ENCODE data around the gene ZNG1E. TPM values are rescaled to one million over a fixed set of nuclear protein-coding genes. Genes with fewer than 3 reads are reported as not detected.
"Not testable (repeated sequence)": the region's sequence is repeated elsewhere in the genome, so short reads cannot be mapped to it uniquely, and the experiment has no call there.

The ZNG1E gene
- 10 to 100 TPM; 41.8 to 96.4 (median 55.8) TPM for total RNA-seq
- 10 to 100 TPM; 53.8 to 97.8 (median 78.4) TPM for polyA plus RNA-seq
- long read RNA-seq, donor 1, transcript CBWD5-202 (3 exons, 1,347 nt), result major isoform, 12 of 24 reads
- long read RNA-seq, donor 1, partial matches to known transcripts, result 5 of 24 reads
- long read RNA-seq, donor 1, other reads (novel, unspliced or antisense), result 0 of 24 reads
- long read RNA-seq, donor 2, transcript CBWD5-202 (3 exons, 1,347 nt), result major isoform, 8 of 13 reads
- long read RNA-seq, donor 2, partial matches to known transcripts, result 0 of 13 reads
- long read RNA-seq, donor 2, other reads (novel, unspliced or antisense), result 0 of 13 reads

GRCh38 chr9:65675589-65676021, at the start of gene ZNG1E:
Gene ZNG1E, plus strand, starts transcription at chr9:65675928. Its CDS starts 49 bp downstream, at chr9:65675977.
- 0 to 1% (median 0%) methylated on average over 1 to 23 of the region's 33 CpGs for WGBS, 5 donors
- H3K9me3 ChIP-seq; intact Hi-C loops (cut with DNase I; ENCODE audit: low total_unique reads); H3K27me3 ChIP-seq (replicated peaks in 1 of 7): not testable (repeated sequence)
- Histone ChIP-seq H3K4me3 (peak within 1 kb of the TSS; percentile 13 to 63 (median 41)), H3K27ac (peak within 1 kb of the TSS; percentile 42 to 80 (median 74)), H3K36me3 (peaks cover 0 to 11% (median 1%) of the 10 kb centered on the region in 6 donors), H3K4me1 (peaks cover 0 to 12% (median 1%) of the 10 kb centered on the region in 6 donors)
- peak; percentile 27 to 64 (median 37) for TF ChIP-seq POLR2AphosphoS5 (IDR thresholded peaks at IDR 0.05)
- DNase-seq, result peak; percentile 91

DNA sequence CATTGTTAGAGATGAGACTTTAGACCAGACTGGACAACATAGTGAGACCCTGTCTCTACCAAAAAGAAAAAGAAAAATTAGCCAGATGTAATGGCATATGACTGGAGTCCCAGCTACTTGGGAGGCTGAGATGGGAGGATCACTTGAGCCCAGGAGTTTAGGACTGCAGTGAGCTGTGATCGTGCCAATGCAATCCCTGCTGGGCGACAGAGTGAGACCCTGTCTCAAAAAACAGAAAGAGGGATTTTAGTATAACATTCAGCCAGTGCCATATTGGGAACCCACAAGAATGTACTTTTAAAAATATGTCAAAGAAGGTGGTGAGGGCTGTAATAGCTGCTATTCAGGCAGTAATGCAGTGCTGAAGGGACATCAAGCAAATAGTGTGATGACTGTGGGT, 2.1 kb upstream of the ZNG1E start:
- H3K36me3 ChIP-seq; H3K27me3 ChIP-seq (replicated peaks in 1 of 7); intact Hi-C loops (cut with DNase I; ENCODE audit: low total_unique reads); DNase-seq; H3K4me3 ChIP-seq; H3K9me3 ChIP-seq: not testable (repeated sequence)
- H3K4me1 ChIP-seq, result peaks cover 0 to 12% (median 1%) of the 10 kb centered on the region in 6 donors
- 90 to 97% (median 92%) methylated on average over 2 of the region's 2 CpGs for WGBS, 5 donors
- H3K27ac ChIP-seq, result peak overlapping the region in 1 of 8 donors; percentile 8

GRCh38 chr9:65675018-65675417, 710 bp upstream of the ZNG1E start:
- Histone ChIP-seq H3K27ac (peak overlapping the region in 3 of 8 donors; percentile 72 to 76 (median 75)), H3K4me1 (peaks cover 0 to 12% (median 1%) of the 10 kb centered on the region in 6 donors)
- H3K27me3 ChIP-seq (replicated peaks in 1 of 7); H3K9me3 ChIP-seq; H3K36me3 ChIP-seq; H3K4me3 ChIP-seq; intact Hi-C loops (cut with DNase I; ENCODE audit: low total_unique reads): not testable (repeated sequence)
- peak; percentile 64 for DNase-seq
- WGBS, 5 donors, result 45 to 57% (median 52%) methylated on average over 4 to 5 of the region's 5 CpGs

DNA sequence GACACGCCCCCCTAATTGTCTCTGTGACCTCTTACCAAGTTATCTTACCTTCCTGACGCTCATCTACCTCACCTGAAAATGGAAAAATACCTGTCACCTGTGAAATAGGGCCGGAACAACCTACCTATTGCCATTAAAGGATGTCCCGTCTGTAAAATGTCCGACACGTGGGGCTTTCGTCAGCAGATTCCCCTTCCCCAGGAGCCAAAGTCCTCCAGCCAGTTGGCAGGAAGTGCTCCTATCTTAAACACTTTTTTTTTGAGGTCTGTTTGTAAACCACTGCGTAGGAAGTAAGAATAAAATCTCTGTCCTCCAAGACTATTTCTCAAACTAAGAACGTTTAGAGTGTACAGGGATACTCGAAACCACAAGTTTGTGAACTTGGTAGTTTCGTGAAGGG, 661 bp downstream of the ZNG1E start:
- DNase-seq; H3K9me3 ChIP-seq; intact Hi-C loops (cut with DNase I; ENCODE audit: low total_unique reads); H3K27me3 ChIP-seq (replicated peaks in 1 of 7): not testable (repeated sequence)
- Histone ChIP-seq H3K36me3 (peaks cover 0 to 14% (median 4%) of the 10 kb centered on the region in 6 donors), H3K4me1 (peaks cover 0 to 12% (median 1%) of the 10 kb centered on the region in 6 donors), H3K4me3 (peak overlapping the region in 5 of 8 donors; percentile 17 to 59 (median 25)), H3K27ac (peak overlapping the region in 5 of 8 donors; percentile 38 to 61 (median 53))
- 0 to 1% (median 0%) methylated on average over 5 to 6 of the region's 11 CpGs for WGBS, 5 donors

DNA sequence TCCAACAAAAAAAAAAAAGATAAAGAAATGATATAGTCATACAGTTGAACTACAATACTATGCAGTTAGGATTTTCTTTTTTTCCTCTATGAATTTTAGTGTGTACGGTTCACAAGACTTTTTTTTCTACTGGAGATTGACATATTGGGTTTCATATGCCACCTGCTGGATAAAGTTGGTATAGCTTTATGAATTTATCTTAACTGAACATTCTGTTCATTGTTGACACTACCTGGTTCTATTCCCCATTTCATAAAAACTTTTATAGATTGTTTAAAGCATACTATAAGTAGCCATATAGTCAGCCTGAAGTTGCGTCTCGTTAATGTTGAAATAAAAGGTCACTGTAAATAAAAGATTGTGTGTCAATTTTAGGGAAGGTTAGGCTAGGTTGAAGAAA, 2.8 kb downstream of the ZNG1E start:
- intact Hi-C loops (cut with DNase I; ENCODE audit: low total_unique reads); DNase-seq; H3K9me3 ChIP-seq; H3K27me3 ChIP-seq (replicated peaks in 1 of 7); H3K4me3 ChIP-seq; H3K27ac ChIP-seq: not testable (repeated sequence)
- 52 to 82% (median 69%) methylated on average over 2 to 3 of the region's 3 CpGs for WGBS, 5 donors
- peak in 6 of 11 experiments; percentile 13 to 39 (median 20) for TF ChIP-seq CTCF (IDR thresholded peaks at IDR 0.05 in 8 of 11, conservative IDR thresholded peaks at IDR 0.05 in 3 of 11)
- Histone ChIP-seq H3K36me3 (peaks cover 0 to 14% (median 4%) of the 10 kb centered on the region in 6 donors), H3K4me1 (peaks cover 0 to 12% (median 1%) of the 10 kb centered on the region in 6 donors)

- H3K9me3 ChIP-seq; H3K4me1 ChIP-seq; DNase-seq; intact Hi-C loops (cut with DNase I; ENCODE audit: low total_unique reads); H3K27ac ChIP-seq; H3K27me3 ChIP-seq (replicated peaks in 1 of 7); H3K36me3 ChIP-seq; H3K4me3 ChIP-seq: not testable (repeated sequence)
- 86 to 100% methylated on average over 1 of the region's 2 CpGs; no CpG with 5 or more reads in 3 of the 5 donors for WGBS, 5 donors
Measured at GRCh38 chr9:65703550-65703949, 27.8 kb downstream of the ZNG1E start.

DNA sequence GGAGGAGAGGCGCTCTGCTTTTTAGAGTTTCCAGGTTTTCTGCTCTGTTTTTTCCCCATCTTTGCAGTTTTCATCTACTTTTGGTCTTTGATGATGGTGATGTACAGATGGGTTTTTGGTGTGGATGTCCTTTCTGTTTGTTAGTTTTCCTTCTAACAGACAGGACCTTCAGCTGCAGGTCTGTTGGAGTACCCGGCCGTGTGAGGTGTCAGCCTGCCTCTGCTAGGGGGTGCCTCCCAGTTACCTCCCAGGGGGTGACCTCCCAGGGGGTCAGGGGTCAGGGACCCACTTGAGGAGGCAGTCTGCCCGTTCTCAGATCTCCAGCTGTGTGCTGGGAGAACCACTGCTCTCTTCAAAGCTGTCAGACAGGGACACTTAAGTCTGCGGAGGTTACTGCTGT, 38.7 kb downstream of the ZNG1E start:
- H3K27me3 ChIP-seq (replicated peaks in 1 of 7); DNase-seq; intact Hi-C loops (cut with DNase I; ENCODE audit: low total_unique reads); H3K36me3 ChIP-seq; H3K4me1 ChIP-seq; H3K4me3 ChIP-seq; H3K9me3 ChIP-seq; H3K27ac ChIP-seq: not testable (repeated sequence)
- 88 to 95% (median 92%) methylated on average over 2 to 4 of the region's 5 CpGs for WGBS, 5 donors

DNA sequence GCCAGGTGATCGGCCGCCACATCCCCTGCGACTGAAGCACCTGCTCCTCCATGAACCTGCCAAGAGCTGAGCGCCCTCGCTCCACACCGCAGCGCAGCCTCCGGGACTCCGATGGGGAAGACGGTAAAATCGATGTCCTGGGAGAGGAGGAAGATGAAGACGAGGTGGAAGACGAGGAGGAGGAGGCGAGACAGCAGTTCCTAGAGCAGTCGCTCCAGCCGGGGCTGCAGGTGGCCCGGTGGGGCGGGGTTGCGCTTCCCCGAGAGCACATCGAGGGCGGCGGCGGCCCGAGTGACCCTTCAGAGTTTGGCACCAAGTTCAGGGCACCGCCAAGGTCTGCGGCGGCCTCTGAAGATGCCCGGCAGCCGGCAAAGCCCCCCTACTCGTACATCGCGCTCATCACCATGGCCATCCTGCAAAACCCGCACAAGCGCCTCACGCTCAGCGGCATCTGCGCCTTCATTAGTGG, 61.4 kb downstream of the ZNG1E start, which contains the start of gene FOXD4L4:
TSS of gene FOXD4L4 (plus strand) at position 51 of the 469 bp plus-strand sequence. CDS start at position 51, 0 bp downstream.
- H3K4me3 ChIP-seq, result peak within 1 kb of the TSS in 1 of 8 donors; percentile 35
- H3K4me1 ChIP-seq; H3K27ac ChIP-seq; H3K27me3 ChIP-seq (replicated peaks in 1 of 7); H3K9me3 ChIP-seq; intact Hi-C loops (cut with DNase I; ENCODE audit: low total_unique reads); H3K36me3 ChIP-seq: not testable (repeated sequence)
- 8 to 30% (median 13%) methylated on average over 6 to 19 of the region's 38 CpGs for WGBS, 5 donors
- peak; percentile 54 for DNase-seq

DNA sequence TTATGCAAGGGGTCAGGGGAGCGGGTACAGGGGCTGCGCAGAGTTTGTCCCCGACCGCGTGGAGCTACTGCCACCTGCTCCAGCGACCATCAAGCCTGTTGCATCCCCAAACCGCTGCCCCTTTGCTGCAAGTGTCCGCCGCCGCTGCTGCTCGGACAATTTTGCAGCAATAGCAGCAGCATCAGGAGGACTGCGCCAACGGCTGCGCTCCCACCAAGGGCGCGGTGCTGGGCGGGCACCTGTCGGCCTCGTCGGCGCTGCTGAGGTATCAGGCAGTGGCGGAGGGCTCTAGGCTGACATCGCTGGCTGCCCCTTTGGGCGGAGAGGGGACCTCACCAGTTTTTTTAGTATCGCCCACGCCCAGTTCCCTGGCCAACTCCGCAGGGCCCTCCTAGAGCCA, 62.4 kb downstream of the ZNG1E start:
- H3K27ac ChIP-seq; DNase-seq; intact Hi-C loops (cut with DNase I; ENCODE audit: low total_unique reads); H3K9me3 ChIP-seq; H3K36me3 ChIP-seq; H3K4me3 ChIP-seq; H3K4me1 ChIP-seq; H3K27me3 ChIP-seq (replicated peaks in 1 of 7): not testable (repeated sequence)
- 0 to 7% (median 0%) methylated on average over 1 to 5 of the region's 27 CpGs; no CpG with 5 or more reads in 2 of the 5 donors for WGBS, 5 donors

Measured in spleen (tissue), 13 donors.